H1 (cell line): ENCODE results near the gene SAA1. TPM values are rescaled to one million over a fixed set of nuclear protein-coding genes. Genes with fewer than 3 reads are reported as not detected.

Experiments used
- CTCF ChIA-PET: fragments of 300-600 bp; sonication (Branson Sonifier 250); formaldehyde crosslinking; loops from one replicate; lab custom pipeline; 2021; ENCODE audit not compliant: partially characterized antibody; lab: Charles Lee
- POLR2A ChIA-PET: fragments of 300-600 bp; sonication (Branson Sonifier 250); formaldehyde crosslinking; loops from one replicate; lab custom pipeline; 2021; ENCODE audit warnings: inconsistent platforms; ENCODE audit not compliant: partially characterized antibody; lab: Charles Lee
- DNase-seq, 2 experiments: peaks; one replicate each; pipeline versions ENCODE4 v3.0.0 to v3.0.0-alpha.2; 2010 to 2022; ENCODE audit warnings: low spot score in 2 of 2, low read depth in 1 of 2, mixed read lengths in 1 of 2
- FAIRE-seq: peaks from 2 replicates; lab custom pipeline; 2011; peaks lifted over from hg19 to GRCh38; lab: Jason Lieb, UNC
- H2AFZ ChIP-seq: 2 replicates; pipeline ENCODE4 v1.8.1; 2012; ENCODE audit warnings: low read length, inconsistent platforms
- H2AK5ac ChIP-seq: 2 replicates; pipeline ENCODE4 v1.6.1; 2013; ENCODE audit warnings: low read depth, low read length
- H2BK120ac ChIP-seq: replicated peaks from 2 replicates; pipeline ENCODE3; 2013; ENCODE audit warnings: low read depth, low read length, inconsistent platforms
- H2BK12ac ChIP-seq: 2 replicates; pipeline ENCODE4 v1.6.1; 2013; ENCODE audit warnings: low read depth, low read length
- H2BK15ac ChIP-seq: 2 replicates; pipeline ENCODE4 v1.6.1; 2013; ENCODE audit warnings: low read length
- H2BK20ac ChIP-seq: 2 replicates; pipeline ENCODE4 v1.6.1; 2013; ENCODE audit warnings: low read length
- H2BK5ac ChIP-seq: 2 replicates; pipeline ENCODE4 v1.6.1; 2013; ENCODE audit warnings: low read depth, low read length
- H3K14ac ChIP-seq: 2 replicates; pipeline ENCODE4 v1.6.1; 2013; ENCODE audit warnings: inconsistent platforms; ENCODE audit not compliant: insufficient read length
- H3K18ac ChIP-seq: 2 replicates; pipeline ENCODE4 v1.6.1; 2013; ENCODE audit warnings: low read length; ENCODE audit errors: extremely low read depth
- H3K23ac ChIP-seq: 2 replicates; pipeline ENCODE4 v1.6.1; 2013; ENCODE audit warnings: inconsistent platforms; ENCODE audit not compliant: insufficient read length
- H3K23me2 ChIP-seq: 2 replicates; pipeline ENCODE4 v1.6.1; 2013; ENCODE audit warnings: low read depth, low read length
- H3K27ac ChIP-seq: 2 replicates; pipeline ENCODE4 v1.6.1; 2011; ENCODE audit warnings: low read depth, low read length, inconsistent platforms
- H3K27me3 ChIP-seq, 4 experiments: replicated peaks in 1 of 4; 1 replicate in 1 of 4; 2 replicates in 3 of 4; pipeline versions ENCODE4 v1.6.1 to v1.8.1; 2011 to 2013; ENCODE audit warnings: low read length in 3 of 4, mild to moderate bottlenecking in 3 of 4, inconsistent platforms in 2 of 4, mixed read lengths in 2 of 4, moderate library complexity in 1 of 4; ENCODE audit not compliant: control insufficient read depth in 3 of 4, insufficient read depth in 3 of 4; ENCODE audit errors: extremely low read depth in 1 of 4
- H3K36me3 ChIP-seq, 4 experiments: 2 replicates each; pipeline versions ENCODE4 v1.6.1 to v1.8.1; 2011 to 2013; ENCODE audit warnings: mild to moderate bottlenecking in 4 of 4, low read length in 3 of 4, moderate library complexity in 2 of 4, control low read depth in 1 of 4, inconsistent platforms in 1 of 4; ENCODE audit not compliant: insufficient read depth in 4 of 4, control insufficient read depth in 2 of 4
- H3K4ac ChIP-seq: replicated peaks from 2 replicates; pipeline ENCODE3; 2013; ENCODE audit warnings: low read length, low read depth, mixed read lengths, inconsistent platforms; ENCODE audit not compliant: insufficient read length
- H3K4me1 ChIP-seq, 4 experiments: replicated peaks in 1 of 4; 1 replicate in 1 of 4; 2 replicates in 3 of 4; pipeline versions ENCODE4 v1.6.1 to v1.8.1; 2011 to 2013; ENCODE audit warnings: low read length in 3 of 4, inconsistent platforms in 2 of 4, mixed read lengths in 1 of 4; ENCODE audit not compliant: insufficient read depth in 4 of 4, control insufficient read depth in 3 of 4
- H3K4me2 ChIP-seq, 2 experiments: 2 replicates each; pipeline versions ENCODE4 v1.6.1 to v1.8.1; 2011 to 2013; ENCODE audit warnings: low read depth in 2 of 2, low read length in 2 of 2, control low read depth in 1 of 2, inconsistent platforms in 1 of 2, mild to moderate bottlenecking in 1 of 2; ENCODE audit not compliant: insufficient read depth in 1 of 2
- H3K4me3 ChIP-seq, 4 experiments: fragments of 200-600, 300-600 bp in 1 of 4; sonication (generic), shearing (Covaris generic), sonication (Bioruptor Twin) in 1 of 4; 2 replicates each; pipeline versions ENCODE4 v1.5.1 to v1.8.1; 2011 to 2016; ENCODE audit warnings: low read length in 4 of 4, low read depth in 3 of 4, control low read depth in 2 of 4, inconsistent platforms in 2 of 4, mild to moderate bottlenecking in 2 of 4, mixed read lengths in 1 of 4, moderate library complexity in 1 of 4; ENCODE audit not compliant: insufficient read depth in 2 of 4; ENCODE audit errors: extremely low read depth in 1 of 4
- H3K56ac ChIP-seq: replicated peaks from 2 replicates; pipeline ENCODE3; 2013; ENCODE audit warnings: low read depth, mild to moderate bottlenecking, mixed read lengths, low read length, inconsistent platforms; ENCODE audit not compliant: insufficient read length
- H3K79me1 ChIP-seq: 2 replicates; pipeline ENCODE4 v1.6.1; 2013; ENCODE audit warnings: low read depth, low read length, control low read depth
- H3K79me2 ChIP-seq, 2 experiments: 2 replicates each; pipeline versions ENCODE4 v1.6.1 to v1.8.1; 2012 to 2013; ENCODE audit warnings: low read length in 2 of 2, mild to moderate bottlenecking in 2 of 2, inconsistent platforms in 1 of 2; ENCODE audit not compliant: insufficient read depth in 2 of 2, control insufficient read depth in 1 of 2
- H3K9ac ChIP-seq, 4 experiments: replicated peaks in 1 of 4; 1 replicate in 1 of 4; 2 replicates in 3 of 4; pipeline versions ENCODE4 v1.6.1 to v1.8.1; 2011 to 2013; ENCODE audit warnings: low read depth in 3 of 4, low read length in 3 of 4, control low read depth in 2 of 4, mild to moderate bottlenecking in 2 of 4, moderate library complexity in 2 of 4, inconsistent platforms in 1 of 4; ENCODE audit errors: extremely low read depth in 1 of 4
- H3K9me3 ChIP-seq, 2 experiments: 2 replicates each; pipeline versions ENCODE4 v1.6.1 to v1.8.1; 2012 to 2013; ENCODE audit warnings: mild to moderate bottlenecking in 2 of 2, moderate library complexity in 2 of 2, control low read depth in 1 of 2, inconsistent platforms in 1 of 2, low read depth in 1 of 2, low read length in 1 of 2, mixed read lengths in 1 of 2; ENCODE audit not compliant: insufficient read depth in 2 of 2
- H4K20me1 ChIP-seq, 2 experiments: replicated peaks in 1 of 2; 2 replicates each; pipeline versions ENCODE3 to v1.8.1; 2011 to 2013; ENCODE audit warnings: inconsistent platforms in 2 of 2, low read length in 2 of 2, mild to moderate bottlenecking in 1 of 2; ENCODE audit not compliant: insufficient read depth in 2 of 2, control insufficient read depth in 1 of 2
- H4K5ac ChIP-seq: 2 replicates; pipeline ENCODE4 v1.6.1; 2013; ENCODE audit warnings: low read length, low read depth, mixed read lengths, inconsistent platforms; ENCODE audit not compliant: insufficient read length
- H4K8ac ChIP-seq: 2 replicates; pipeline ENCODE4 v1.8.0; 2013; ENCODE audit warnings: mild to moderate bottlenecking, moderate library complexity, low read length, inconsistent platforms; ENCODE audit not compliant: insufficient read depth; ENCODE audit errors: extremely low read depth
- H4K91ac ChIP-seq: replicated peaks from 2 replicates; pipeline ENCODE3; 2013; ENCODE audit warnings: low read length, mixed read lengths, inconsistent platforms; ENCODE audit not compliant: insufficient read length
- BACH1 ChIP-seq: IDR thresholded peaks from 2 replicates; pipeline ENCODE4 v1.6.1; 2012; ENCODE audit warnings: low read length, improper control_type of control experiment
- CEBPB ChIP-seq: IDR thresholded peaks from 2 replicates; pipeline ENCODE4 v1.6.1; 2012; ENCODE audit warnings: low read depth, low read length
- FOSL1 ChIP-seq: IDR thresholded peaks from 2 replicates; pipeline ENCODE4 v1.6.1; 2011; ENCODE audit warnings: mild to moderate bottlenecking, low read depth, low read length, moderate library complexity; ENCODE audit not compliant: insufficient read depth
- GTF2F1 ChIP-seq: IDR thresholded peaks from 2 replicates; pipeline ENCODE4 v1.6.1; 2012; ENCODE audit warnings: low read depth, low read length, improper control_type of control experiment, borderline replicate concordance
- HDAC2 ChIP-seq, 2 experiments: fragments of 300-600 bp in 1 of 2; sonication (generic) in 1 of 2; IDR thresholded peaks; 2 replicates each; pipeline ENCODE4 v1.6.1; 2011 to 2012; ENCODE audit warnings: low read depth in 2 of 2, low read length in 2 of 2, mild to moderate bottlenecking in 2 of 2, moderate library complexity in 2 of 2, borderline replicate concordance in 1 of 2, inconsistent platforms in 1 of 2
- KDM1A ChIP-seq: fragments of 200-600, 300-600 bp; sonication (generic); IDR thresholded peaks from 2 replicates; pipeline ENCODE4 v1.7.1; 2016; ENCODE audit warnings: mild to moderate bottlenecking, low read length, borderline replicate concordance
- MAFK ChIP-seq: IDR thresholded peaks from 2 replicates; pipeline ENCODE4 v1.6.1; 2012; ENCODE audit warnings: low read depth, mild to moderate bottlenecking, improper control_type of control experiment, low read length
- NRF1 ChIP-seq: IDR thresholded peaks from 2 replicates; pipeline ENCODE4 v1.6.1; 2011; ENCODE audit warnings: mild to moderate bottlenecking, low read depth, low read length, improper control_type of control experiment
- PHF8 ChIP-seq: fragments of 200-600 bp; sonication (generic); conservative IDR thresholded peaks from 2 replicates; pipeline ENCODE4 v1.7.1; 2012; ENCODE audit warnings: low read depth, mild to moderate bottlenecking, inconsistent platforms, low read length, moderate library complexity
- POU5F1 ChIP-seq: IDR thresholded peaks from 2 replicates; pipeline ENCODE4 v1.6.1; 2011; ENCODE audit warnings: low read depth, mild to moderate bottlenecking, low read length, moderate library complexity
- RBBP5 ChIP-seq: IDR thresholded peaks from 2 replicates; pipeline ENCODE4 v1.7.1; 2012; ENCODE audit warnings: low read depth, mild to moderate bottlenecking, inconsistent platforms, low read length, moderate library complexity, borderline replicate concordance
- SAP30 ChIP-seq: fragments of 300-600 bp; sonication (generic); IDR thresholded peaks from 2 replicates; pipeline ENCODE4 v1.7.1; 2012; ENCODE audit warnings: low read length, moderate library complexity, mild to moderate bottlenecking, inconsistent platforms; ENCODE audit not compliant: insufficient read depth, insufficient replicate concordance
- SP4 ChIP-seq: IDR thresholded peaks from 2 replicates; pipeline ENCODE4 v1.6.1; 2012; ENCODE audit warnings: low read length, inconsistent platforms
- TAF7 ChIP-seq: optimal IDR thresholded peaks from 2 replicates; pipeline ENCODE3; 2011; ENCODE audit warnings: low read depth, mild to moderate bottlenecking, inconsistent platforms, low read length, moderate library complexity, borderline replicate concordance
- WGBS, 2 experiments: shearing (Covaris generic) in 1 of 2; methylation state at CpG; one replicate each; pipeline versions ENCODE4 v1.1.6 to v1.1.7; 2013 to 2015; ENCODE audit warnings: low lambda C conversion rate in 2 of 2, mixed read lengths in 2 of 2, inconsistent platforms in 1 of 2, low coverage in 1 of 2, missing lambda C conversion rate in 1 of 2; ENCODE audit not compliant: insufficient replicate concordance in 2 of 2, insufficient coverage in 1 of 2, insufficient read length in 1 of 2; ENCODE audit errors: extremely low coverage in 1 of 2, missing lambda C conversion rate in 1 of 2; 5-methylcytosine and 5-hydroxymethylcytosine counted together
- polyA plus RNA-seq, 7 experiments: library from polyadenylated mRNA; depleted of rRNA in 3 of 7; stranded (reverse) in 5 of 7; unstranded in 2 of 7; fragments of >200 nt in 5 of 7; fragments of 200-250 nt in 2 of 7; gene quantifications; 1 replicate in 5 of 7; 2 replicates in 1 of 7; 4 replicates in 1 of 7; pipeline versions ENCODE4 v1.2.1 to v1.2.3, GENCODE V29; 2011 to 2013; ENCODE audit warnings: missing spikeins in 2 of 7, mixed read lengths in 2 of 7
- total RNA-seq: library from RNA; stranded (reverse); fragmentation: NEBNext Ultra II Directional; extraction: Animal tissue kit (Norgen Biotek cat#: 25700); gene quantifications from 2 replicates; pipeline ENCODE4 v1.2.1, GENCODE V29; 2021

The SAA1 gene
- total and polyA plus RNA-seq, 2 of the 8 experiments (the other 6 are each of a cell fraction or from before 2014, with no cell fraction given): 0.41 TPM; not detected in 1

GRCh38 chr11:18225913-18226312 is 40.2 kb upstream of the SAA1 start:
- Histone ChIP-seq H4K5ac (no peak overlapping the region), H3K4me2 (no peak overlapping the region), H3K56ac (no peak overlapping the region), H3K4me1 (no peaks in the 10 kb centered on the region), H3K27me3 (no peaks in the 10 kb centered on the region), H2BK12ac (no peak overlapping the region), H3K79me2 (no peaks in the 10 kb centered on the region), H3K36me3 (no peaks in the 10 kb centered on the region), H4K91ac (no peak overlapping the region), H3K9me3 (no peaks in the 10 kb centered on the region), H4K20me1 (peaks cover 0 to 4% of the 10 kb centered on the region in 2 experiments), H3K79me1 (no peaks in the 10 kb centered on the region), H2BK15ac (no peak overlapping the region), H3K27ac (no peak overlapping the region), H3K4me3 (no peak overlapping the region), H2AK5ac (no peak overlapping the region), H3K4ac (no peak overlapping the region), H3K23me2 (peaks cover 4% of the 10 kb centered on the region; the same call in 1 of the 2 replicates), H3K23ac (no peak overlapping the region), H3K9ac (no peak overlapping the region), H3K14ac (no peak overlapping the region), H4K8ac (no peak overlapping the region), H2BK120ac (no peak overlapping the region), H2BK20ac (no peak overlapping the region), H3K18ac (no peak overlapping the region), H2BK5ac (no peak overlapping the region), H2AFZ (no peak overlapping the region)
- ChIA-PET POLR2A (interaction anchor here (0.6 to 1.0 kb wide), 2 partner anchors 18 to 197 kb away, joined by 3 to 5 read pairs; no protein-coding TSS in a partner anchor), CTCF (interaction anchor here (3.2 to 4.8 kb wide), 3 partner anchors 18 to 110 kb away, joined by 10 to 18 read pairs (median 17); no protein-coding TSS in a partner anchor)
- 88% methylated on average over 2 of the region's 2 CpGs; no CpG with 5 or more reads in 1 of the 2 experiments for WGBS, 2 experiments
- no peak for FAIRE-seq
- no peak for DNase-seq
- no peak for TF ChIP-seq GTF2F1
- no peak for TF ChIP-seq NRF1
- no peak for TF ChIP-seq MAFK
- no peak for TF ChIP-seq FOSL1
- TF ChIP-seq POU5F1: no peak
- TF ChIP-seq KDM1A: no peak
- TF ChIP-seq HDAC2 (IDR thresholded peaks at IDR 0.05; ENCODE audit: borderline replicate concordance in 1 of 2, low read depth in 2 of 2, low read length in 2 of 2): no peak
- TF ChIP-seq BACH1: no peak
- no peak for TF ChIP-seq SP4
- no peak for TF ChIP-seq TAF7
- no peak for TF ChIP-seq RBBP5
- TF ChIP-seq CEBPB: no peak
- TF ChIP-seq PHF8: no peak
- TF ChIP-seq SAP30: no peak
